GM12864 (cell line): ENCODE measurements around the gene PDCD1.
"Not testable (repeated sequence)": the region's sequence is repeated elsewhere in the genome, so short reads cannot be mapped to it uniquely, and the experiment has no call there.

Experiments
- DNase-seq: peaks from one replicate; pipeline ENCODE4 v3.0.0-alpha.2; 2011; ENCODE audit warnings: low read depth
- H3K4me3 ChIP-seq: 2 replicates; pipeline ENCODE4 v1.5.1; 2011; ENCODE audit warnings: mild to moderate bottlenecking, low read depth, low read length, control low read depth
- TF ChIP-seq, protein P1 (sequence below): IDR thresholded peaks from 2 replicates; pipeline ENCODE4 v1.5.1; 2011; ENCODE audit warnings: low read depth, mild to moderate bottlenecking, moderate library complexity, low read length, control low read depth, inconsistent platforms; ENCODE audit errors: missing control alignments

The PDCD1 gene

DNA sequence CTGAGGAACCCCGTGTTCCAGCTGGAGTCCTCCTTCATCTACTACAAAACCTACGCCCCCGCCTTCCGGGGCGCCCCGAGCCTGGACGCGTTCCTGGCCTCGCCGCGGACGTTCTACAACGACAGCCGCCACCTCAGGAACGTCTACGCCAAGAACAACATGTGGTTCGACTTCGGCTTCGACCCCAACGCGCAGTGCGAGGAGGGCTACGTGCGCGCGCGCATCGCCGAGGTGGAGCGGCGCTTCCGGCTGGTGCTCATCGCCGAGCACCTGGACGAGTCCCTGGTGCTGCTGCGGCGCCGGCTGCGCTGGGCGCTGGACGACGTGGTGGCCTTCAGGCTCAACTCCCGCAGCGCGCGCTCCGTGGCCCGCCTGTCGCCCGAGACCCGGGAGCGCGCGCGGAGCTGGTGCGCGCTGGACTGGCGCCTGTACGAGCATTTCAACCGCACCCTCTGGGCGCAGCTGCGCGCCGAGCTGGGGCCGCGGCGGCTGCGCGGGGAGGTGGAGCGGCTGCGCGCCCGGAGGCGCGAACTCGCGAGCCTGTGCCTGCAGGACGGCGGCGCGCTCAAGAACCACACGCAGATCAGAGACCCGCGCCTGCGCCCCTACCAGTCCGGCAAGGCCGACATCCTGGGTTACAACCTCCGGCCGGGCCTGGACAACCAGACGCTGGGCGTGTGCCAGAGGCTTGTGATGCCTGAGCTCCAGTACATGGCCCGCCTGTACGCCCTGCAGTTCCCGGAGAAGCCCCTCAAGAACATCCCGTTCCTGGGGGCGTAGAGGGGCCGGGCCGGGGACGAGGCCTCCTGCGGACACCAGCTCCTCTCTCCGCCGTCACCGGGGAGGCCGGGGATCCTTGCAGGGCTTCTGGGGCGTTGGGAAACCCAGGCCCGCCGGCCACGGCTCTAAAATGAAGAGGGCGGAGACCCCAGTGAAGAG is 55.0 kb downstream of the PDCD1 start:
- peak overlapping the region; percentile 65 for H3K4me3 ChIP-seq
- TF ChIP-seq, protein P1, sequence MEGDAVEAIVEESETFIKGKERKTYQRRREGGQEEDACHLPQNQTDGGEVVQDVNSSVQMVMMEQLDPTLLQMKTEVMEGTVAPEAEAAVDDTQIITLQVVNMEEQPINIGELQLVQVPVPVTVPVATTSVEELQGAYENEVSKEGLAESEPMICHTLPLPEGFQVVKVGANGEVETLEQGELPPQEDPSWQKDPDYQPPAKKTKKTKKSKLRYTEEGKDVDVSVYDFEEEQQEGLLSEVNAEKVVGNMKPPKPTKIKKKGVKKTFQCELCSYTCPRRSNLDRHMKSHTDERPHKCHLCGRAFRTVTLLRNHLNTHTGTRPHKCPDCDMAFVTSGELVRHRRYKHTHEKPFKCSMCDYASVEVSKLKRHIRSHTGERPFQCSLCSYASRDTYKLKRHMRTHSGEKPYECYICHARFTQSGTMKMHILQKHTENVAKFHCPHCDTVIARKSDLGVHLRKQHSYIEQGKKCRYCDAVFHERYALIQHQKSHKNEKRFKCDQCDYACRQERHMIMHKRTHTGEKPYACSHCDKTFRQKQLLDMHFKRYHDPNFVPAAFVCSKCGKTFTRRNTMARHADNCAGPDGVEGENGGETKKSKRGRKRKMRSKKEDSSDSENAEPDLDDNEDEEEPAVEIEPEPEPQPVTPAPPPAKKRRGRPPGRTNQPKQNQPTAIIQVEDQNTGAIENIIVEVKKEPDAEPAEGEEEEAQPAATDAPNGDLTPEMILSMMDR = no peak
- no peak for DNase-seq

DNA sequence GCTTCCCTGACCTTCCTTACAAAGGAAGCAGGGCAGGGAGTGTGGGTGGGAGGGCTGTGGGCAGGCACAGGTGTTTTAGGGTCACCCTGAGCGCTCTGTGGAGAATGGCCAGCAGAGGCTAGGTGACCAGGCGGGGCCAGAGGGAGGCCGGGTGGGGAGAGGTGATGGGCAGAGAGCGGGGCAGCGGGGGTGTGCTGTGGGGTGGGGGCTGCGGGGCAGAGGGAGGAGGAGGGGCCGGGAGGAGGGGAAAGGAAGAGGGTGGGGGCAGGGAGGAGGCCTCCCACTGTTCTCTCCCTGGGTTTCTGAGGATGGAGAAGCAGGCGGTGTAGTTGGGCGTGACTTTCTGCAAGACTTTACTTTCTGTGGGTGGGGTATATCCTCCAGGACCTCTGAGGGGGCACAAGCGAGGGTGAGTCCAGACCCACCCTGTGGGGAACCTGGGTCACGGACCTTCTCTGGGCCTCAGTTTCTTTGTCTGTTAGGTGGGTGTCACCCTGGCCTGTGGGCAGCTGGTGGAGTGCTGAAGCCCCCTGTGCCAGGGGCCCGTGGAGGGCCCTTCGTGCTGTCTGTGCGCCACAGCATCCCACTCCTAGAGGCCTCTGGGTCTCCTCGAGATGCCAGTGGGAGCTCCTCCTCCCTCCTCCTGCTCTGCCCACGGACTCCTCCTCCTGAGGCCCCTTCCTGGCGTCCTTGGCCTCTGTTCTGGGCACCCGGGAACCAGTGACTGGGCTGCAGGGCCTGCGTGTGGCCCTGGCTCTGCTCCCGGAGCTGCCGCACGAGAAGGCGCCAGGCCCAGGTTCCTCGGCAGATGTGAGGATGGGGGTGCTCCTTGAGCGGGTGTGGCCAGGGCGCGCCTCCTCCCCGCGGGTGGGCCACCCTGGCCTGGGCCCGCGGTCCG is 56.0 kb downstream of the PDCD1 start:
- TF ChIP-seq, protein P1 = no peak
- H3K4me3 ChIP-seq = peak overlapping the region; percentile 65; the same call in 1 of the 2 replicates
- DNase-seq = no peak

DNA sequence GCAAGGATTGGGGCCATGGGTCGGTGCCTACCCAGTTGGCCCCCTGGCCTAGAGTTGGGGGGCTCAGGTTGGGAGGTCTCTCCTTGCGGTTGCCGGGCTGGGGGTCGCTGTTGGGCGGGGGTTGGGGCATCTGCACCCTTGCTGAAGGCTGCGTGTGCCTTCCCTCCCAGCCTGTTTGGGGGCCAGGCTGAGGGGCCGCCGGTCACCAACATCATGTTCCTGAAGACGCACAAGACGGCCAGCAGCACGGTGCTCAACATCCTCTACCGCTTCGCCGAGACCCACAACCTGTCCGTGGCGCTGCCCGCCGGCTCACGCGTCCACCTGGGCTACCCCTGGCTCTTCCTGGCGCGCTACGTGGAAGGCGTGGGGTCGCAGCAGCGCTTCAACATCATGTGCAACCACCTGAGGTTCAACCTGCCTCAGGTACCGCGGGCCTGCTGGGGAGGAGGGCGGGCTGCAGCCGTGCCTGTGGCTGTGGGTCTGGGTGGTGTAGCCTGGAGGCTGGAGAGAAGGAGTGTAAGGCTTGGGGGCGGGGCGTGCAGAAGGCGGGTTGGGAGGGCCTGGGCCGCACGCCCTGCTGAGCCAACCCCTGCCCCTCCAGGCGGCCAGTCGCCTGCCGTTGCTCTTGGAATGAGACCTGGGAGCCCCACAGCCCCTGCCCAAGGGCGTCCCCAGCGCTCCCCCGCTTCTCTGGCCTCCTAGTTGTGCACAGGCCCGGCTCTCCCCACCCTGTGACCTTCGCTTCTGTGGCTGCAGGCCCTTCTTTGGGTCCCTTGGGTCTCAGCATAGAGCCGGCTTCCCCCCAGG is 56.9 kb downstream of the PDCD1 start:
- TF ChIP-seq, protein P1 = no peak
- no peak overlapping the region for H3K4me3 ChIP-seq
- DNase-seq = no peak

DNA sequence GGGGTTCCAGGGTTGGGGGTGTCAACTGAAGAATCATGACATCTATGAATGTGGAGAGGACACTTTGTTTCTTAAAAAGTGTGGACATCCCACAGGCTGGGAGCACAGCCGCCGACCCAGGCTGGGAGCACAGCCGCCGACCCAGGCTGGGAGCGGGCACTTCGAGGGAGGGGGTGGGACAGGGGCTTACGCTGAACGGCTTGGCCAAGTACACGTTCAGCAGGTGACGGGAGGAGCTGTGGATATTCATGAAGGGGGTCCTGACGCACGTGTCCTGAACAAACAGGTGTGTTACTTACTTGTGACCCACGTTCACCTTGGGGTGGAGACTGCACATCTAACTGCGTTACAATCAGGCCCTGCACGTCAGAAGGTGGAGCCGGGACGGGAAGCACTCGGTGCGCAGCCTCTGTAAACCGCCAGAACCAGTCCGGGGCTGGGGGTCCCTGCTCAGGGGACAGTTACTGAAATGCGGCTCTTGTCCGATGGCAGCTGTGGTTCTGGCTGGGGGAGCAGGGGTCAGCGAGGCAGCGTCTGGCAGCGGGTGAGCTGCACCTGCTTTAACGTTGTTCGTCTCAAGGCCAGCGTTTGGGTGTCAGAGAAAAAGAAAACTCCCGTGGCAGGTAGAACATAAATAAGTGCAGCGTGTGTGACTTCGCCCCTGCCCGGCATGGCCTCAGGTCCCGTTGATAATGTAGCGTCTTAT is 58.3 kb downstream of the PDCD1 start:
- DNase-seq, H3K4me3 ChIP-seq: not testable (repeated sequence)
